ENCODE data around the gene PDE3A. TPM values are rescaled to one million over a fixed set of nuclear protein-coding genes. Genes with fewer than 3 reads are reported as not detected.

The PDE3A gene
- total and polyA plus RNA-seq, 2 donors from 2014 or later: 3.3 to 18.3 TPM

- Histone ChIP-seq H3K9me3 (ENCODE audit: control insufficient read depth in 2 of 3, insufficient read depth in 1 of 3, low read length in 3 of 3) (no peaks in the 10 kb centered on the region), H3K9ac (ENCODE audit: low read length in 3 of 3) (no peak overlapping the region), H3K27me3 (ENCODE audit: control insufficient read depth, insufficient read depth, low read length) (no peaks in the 10 kb centered on the region), H3K36me3 (ENCODE audit: control insufficient read depth in 2 of 3, insufficient read depth in 3 of 3, low read length in 3 of 3) (no peaks in the 10 kb centered on the region), H3K4me1 (ENCODE audit: control insufficient read depth in 2 of 3, insufficient read depth in 2 of 3, low read depth in 1 of 3, low read length in 3 of 3) (peaks cover 0 to 4% (median 0%) of the 10 kb centered on the region in 3 donors), H3K27ac (ENCODE audit: low read depth in 2 of 2, low read length in 2 of 2) (no peak overlapping the region), H3K4me3 (ENCODE audit: low read length in 3 of 3) (no peak overlapping the region)
- intact Hi-C loops (cut with DNase I): no loop called here
- FAIRE-seq (no peak), DNase-seq (no peak)
- TF ChIP-seq CTCF (IDR thresholded peaks at IDR 0.05; ENCODE audit: borderline replicate concordance, extremely low read depth, insufficient read depth): no peak
Observed at GRCh38 chr12:20398686-20399085, 30.3 kb downstream of the PDE3A start.

DNA sequence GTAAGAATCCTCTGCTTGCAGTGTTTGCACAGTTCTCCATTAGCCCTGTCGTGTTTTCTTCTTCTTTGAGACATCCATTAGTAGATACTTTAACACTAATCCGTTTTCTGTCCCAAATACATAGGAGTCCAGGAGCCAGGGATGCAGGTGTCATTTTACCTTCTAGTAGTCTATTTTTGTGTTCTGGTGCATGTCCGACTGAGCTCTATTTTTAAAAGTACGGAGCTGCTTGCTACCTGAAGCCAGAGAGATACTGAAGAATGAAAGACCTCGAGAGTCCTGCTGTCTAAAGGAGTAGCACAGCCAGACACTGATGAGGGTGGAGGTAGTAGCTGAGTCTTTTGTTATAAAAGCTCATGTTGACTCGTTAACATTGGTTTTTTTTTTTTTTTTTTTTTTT lies 31.7 kb downstream of the PDE3A start:
- Histone ChIP-seq H3K4me3 (ENCODE audit: low read length in 3 of 3) (no peak overlapping the region), H3K27ac (ENCODE audit: low read depth in 2 of 2, low read length in 2 of 2) (no peak overlapping the region), H3K9me3 (ENCODE audit: control insufficient read depth in 2 of 3, insufficient read depth in 1 of 3, low read length in 3 of 3) (no peaks in the 10 kb centered on the region), H3K36me3 (ENCODE audit: control insufficient read depth in 2 of 3, insufficient read depth in 3 of 3, low read length in 3 of 3) (no peaks in the 10 kb centered on the region), H3K4me1 (ENCODE audit: control insufficient read depth in 2 of 3, insufficient read depth in 2 of 3, low read depth in 1 of 3, low read length in 3 of 3) (peaks cover 0 to 4% (median 0%) of the 10 kb centered on the region in 3 donors), H3K9ac (ENCODE audit: low read length in 3 of 3) (no peak overlapping the region), H3K27me3 (ENCODE audit: control insufficient read depth, insufficient read depth, low read length) (no peaks in the 10 kb centered on the region)
- intact Hi-C loops (cut with DNase I): no loop called here
- no peak for TF ChIP-seq CTCF (IDR thresholded peaks at IDR 0.05; ENCODE audit: borderline replicate concordance, extremely low read depth, insufficient read depth)
- DNase-seq: no peak
- FAIRE-seq: no peak

DNA sequence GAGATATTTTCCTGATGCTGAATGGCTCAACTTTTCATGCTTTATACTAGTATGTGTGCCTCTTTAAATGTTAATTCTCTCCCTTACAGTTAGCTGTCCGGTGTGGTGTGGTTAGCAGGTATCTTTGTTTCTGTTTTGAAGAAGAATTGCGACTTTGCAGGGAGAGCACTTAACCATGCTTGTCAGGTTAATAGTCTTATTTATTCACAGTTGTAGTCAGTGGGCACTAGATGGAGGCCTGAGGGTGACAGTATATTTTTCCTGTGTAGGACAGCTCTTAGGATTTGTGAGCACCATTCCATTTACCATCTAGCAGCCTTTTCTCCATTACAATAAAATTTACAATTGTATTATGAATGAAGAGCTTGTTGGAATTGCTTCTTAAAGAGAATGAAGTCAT lies 34.9 kb downstream of the PDE3A start:
- intact Hi-C loops (cut with DNase I): no loop called here
- Histone ChIP-seq H3K4me3 (ENCODE audit: low read length in 3 of 3) (no peak overlapping the region), H3K27me3 (ENCODE audit: control insufficient read depth, insufficient read depth, low read length) (no peaks in the 10 kb centered on the region), H3K9me3 (ENCODE audit: control insufficient read depth in 2 of 3, insufficient read depth in 1 of 3, low read length in 3 of 3) (no peaks in the 10 kb centered on the region), H3K27ac (ENCODE audit: low read depth in 2 of 2, low read length in 2 of 2) (no peak overlapping the region), H3K36me3 (ENCODE audit: control insufficient read depth in 2 of 3, insufficient read depth in 3 of 3, low read length in 3 of 3) (no peaks in the 10 kb centered on the region), H3K4me1 (ENCODE audit: control insufficient read depth in 2 of 3, insufficient read depth in 2 of 3, low read depth in 1 of 3, low read length in 3 of 3) (peaks cover 0 to 4% (median 0%) of the 10 kb centered on the region in 3 donors), H3K9ac (ENCODE audit: low read length in 3 of 3) (no peak overlapping the region)
- no peak for TF ChIP-seq CTCF (IDR thresholded peaks at IDR 0.05; ENCODE audit: borderline replicate concordance, extremely low read depth, insufficient read depth)
- peak in 1 of 5 donors; percentile 37 for DNase-seq
- FAIRE-seq: no peak

All from kidney (tissue), 14 donors.